ENCODE measurements around the gene TMED9.

TMED9 gene

DNA sequence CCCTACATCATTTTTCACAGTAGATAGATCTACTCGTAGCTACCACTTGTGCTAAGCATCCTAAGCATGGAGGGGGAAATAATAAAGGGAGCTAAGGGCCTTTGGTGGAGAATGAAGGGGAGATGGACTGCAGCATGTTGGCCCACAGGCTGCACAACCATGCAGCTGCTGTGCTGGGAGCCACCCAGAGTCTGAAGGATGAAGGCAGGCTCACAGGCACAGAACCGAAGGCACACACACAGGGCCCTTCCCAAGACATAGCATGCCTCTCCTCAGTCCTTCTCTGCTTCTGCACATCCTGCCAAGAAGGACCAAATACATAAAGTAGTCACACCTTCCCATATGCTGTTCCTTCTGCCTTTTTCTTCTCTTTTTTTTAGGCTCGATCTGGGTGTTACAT lies 44.3 kb upstream of the TMED9 start:
- TF ChIP-seq POLR2AphosphoS5 (IDR thresholded peaks at IDR 0.05; ENCODE audit: low read depth, low read length) (no peak), REST (IDR thresholded peaks at IDR 0.05; ENCODE audit: insufficient read depth in 1 of 2, low read depth in 2 of 2, low read length in 2 of 2) (no peak), SIN3A (IDR thresholded peaks at IDR 0.05; ENCODE audit: borderline replicate concordance, insufficient read depth, low read length) (no peak), TAF1 (IDR thresholded peaks at IDR 0.05; ENCODE audit: borderline replicate concordance, insufficient read depth, low read length) (no peak), FOXP2 (optimal IDR thresholded peaks at IDR 0.05; ENCODE audit: borderline replicate concordance, extremely low read depth, extremely low read length, insufficient read depth) (no peak)

GRCh38 chr5:177548495-177548894 lies 43.5 kb upstream of the TMED9 start:
- TF ChIP-seq POLR2AphosphoS5 (IDR thresholded peaks at IDR 0.05; ENCODE audit: low read depth, low read length) (no peak), SIN3A (IDR thresholded peaks at IDR 0.05; ENCODE audit: borderline replicate concordance, insufficient read depth, low read length) (no peak), FOXP2 (optimal IDR thresholded peaks at IDR 0.05; ENCODE audit: borderline replicate concordance, extremely low read depth, extremely low read length, insufficient read depth) (no peak), REST (IDR thresholded peaks at IDR 0.05; ENCODE audit: insufficient read depth in 1 of 2, low read depth in 2 of 2, low read length in 2 of 2) (no peak), TAF1 (IDR thresholded peaks at IDR 0.05; ENCODE audit: borderline replicate concordance, insufficient read depth, low read length) (no peak)

DNA sequence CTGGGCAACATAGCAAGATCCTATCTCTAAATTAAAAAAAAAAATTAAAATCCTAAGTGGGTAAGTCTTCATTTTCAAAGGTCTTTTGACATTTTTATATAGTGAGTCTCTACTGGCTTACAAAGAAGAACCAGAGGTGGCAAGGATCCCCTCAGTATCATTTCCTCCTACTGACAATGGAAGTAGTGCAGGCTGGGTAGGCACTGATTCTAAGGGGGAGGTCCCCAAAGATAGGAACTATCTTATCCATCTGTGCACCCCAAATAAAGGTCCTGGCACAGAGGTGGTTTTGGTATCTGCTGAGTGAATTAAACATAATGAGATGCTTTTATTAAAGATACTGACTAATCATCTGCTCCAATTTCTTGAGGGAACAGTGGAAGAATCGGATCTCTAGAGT lies 41.9 kb upstream of the TMED9 start:
- TF ChIP-seq POLR2AphosphoS5 (IDR thresholded peaks at IDR 0.05; ENCODE audit: low read depth, low read length): no peak
- TF ChIP-seq FOXP2 (optimal IDR thresholded peaks at IDR 0.05; ENCODE audit: borderline replicate concordance, extremely low read depth, extremely low read length, insufficient read depth): no peak
- no peak for TF ChIP-seq REST (IDR thresholded peaks at IDR 0.05; ENCODE audit: insufficient read depth in 1 of 2, low read depth in 2 of 2, low read length in 2 of 2)
- TF ChIP-seq TAF1 (IDR thresholded peaks at IDR 0.05; ENCODE audit: borderline replicate concordance, insufficient read depth, low read length): no peak
- no peak for TF ChIP-seq SIN3A (IDR thresholded peaks at IDR 0.05; ENCODE audit: borderline replicate concordance, insufficient read depth, low read length)

DNA sequence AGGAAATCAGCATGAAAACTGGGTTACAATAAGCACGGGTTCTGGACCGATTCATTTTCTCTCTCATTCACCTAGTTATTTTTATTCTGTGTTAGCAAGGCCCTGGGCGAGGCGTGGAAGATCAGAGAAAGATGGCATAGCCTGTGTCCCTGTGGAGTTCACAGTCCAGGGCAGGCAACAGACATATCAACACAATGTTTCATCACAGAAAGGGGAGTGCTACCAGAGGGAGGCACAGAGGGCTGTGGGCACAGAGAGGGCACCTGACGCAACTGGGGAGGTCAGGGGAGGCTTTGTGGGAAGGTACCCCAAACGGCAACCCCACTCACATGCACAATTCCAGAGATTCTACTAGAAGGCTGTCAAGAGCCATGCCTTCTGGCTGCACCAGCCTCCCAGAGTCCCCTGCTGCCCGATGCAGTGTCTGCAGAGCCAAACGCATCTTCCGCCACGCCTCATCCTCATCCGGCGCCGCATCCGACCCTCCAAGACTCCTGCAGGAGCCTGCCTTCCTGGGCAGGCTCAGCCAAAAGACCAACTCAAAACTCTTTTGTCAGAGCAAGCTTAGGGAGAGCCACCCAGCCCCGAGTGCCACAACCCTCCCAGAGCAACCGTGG lies 39.1 kb upstream of the TMED9 start:
- TF ChIP-seq TAF1 (IDR thresholded peaks at IDR 0.05; ENCODE audit: borderline replicate concordance, insufficient read depth, low read length) (no peak), POLR2AphosphoS5 (IDR thresholded peaks at IDR 0.05; ENCODE audit: low read depth, low read length) (no peak), SIN3A (IDR thresholded peaks at IDR 0.05; ENCODE audit: borderline replicate concordance, insufficient read depth, low read length) (no peak), REST (IDR thresholded peaks at IDR 0.05; ENCODE audit: insufficient read depth in 1 of 2, low read depth in 2 of 2, low read length in 2 of 2) (no peak), FOXP2 (optimal IDR thresholded peaks at IDR 0.05; ENCODE audit: borderline replicate concordance, extremely low read depth, extremely low read length, insufficient read depth) (no peak)
